Measurements from ENCODE around the gene GRP. TPM values are rescaled to one million over a fixed set of nuclear protein-coding genes. Genes with fewer than 3 reads are reported as not detected.

Gene GRP
- total and polyA plus RNA-seq, 10 of the 15 experiments (the other 5 are each of a cell fraction or from before 2014, with no cell fraction given) = not detected

DNA sequence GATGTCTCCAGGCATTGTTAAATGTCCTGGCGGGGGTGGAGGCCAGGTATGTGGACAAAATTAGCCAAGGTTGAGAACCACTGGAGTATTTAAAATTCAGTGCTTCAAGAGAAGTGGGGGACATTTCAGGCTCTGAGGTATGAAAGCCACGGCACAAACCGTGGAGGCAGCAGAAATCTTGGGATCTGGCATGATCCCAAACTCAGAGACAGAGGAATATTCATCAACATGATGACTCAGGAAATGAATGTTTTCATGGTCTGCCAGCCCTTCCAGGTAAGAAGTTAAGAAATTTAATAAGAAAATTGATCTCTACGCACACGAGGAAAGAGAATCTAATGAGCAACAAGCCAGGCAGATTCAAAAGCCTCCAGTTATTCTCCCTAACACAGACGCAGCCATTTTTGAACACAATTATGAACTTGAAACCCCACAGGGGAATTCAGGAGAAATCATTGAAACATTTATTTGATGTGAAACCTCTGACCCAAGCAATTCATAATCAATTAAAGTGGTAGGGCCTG, 11.3 kb upstream of the GRP start:
- ChIA-PET POLR2A (no interaction called here), RAD21 (ENCODE audit: unreplicated experiment) (no interaction called here), SMC1A (ENCODE audit: uncharacterized antibody, unreplicated experiment) (no interaction called here), CTCF (interaction anchor here (1.1 kb wide), 1 partner anchor 146 kb away, joined by 3 read pairs; no protein-coding TSS in a partner anchor)
- no peaks in the 10 kb centered on the region for H3K9me3 ChIP-seq (replicated peaks; ENCODE audit: control insufficient read depth, insufficient read depth, low read length)
- no peak overlapping the region for H3K4me3 ChIP-seq
- DNase-seq (ENCODE audit: low read depth, low spot score) (no peak), FAIRE-seq (no peak), ATAC-seq (no peak)
- H2AFZ ChIP-seq (ENCODE audit: control insufficient read depth, low read depth, low read length) = no peak overlapping the region
- peaks cover 0 to 2% of the 10 kb centered on the region in 2 experiments; a peak in 2 of 4 replicates for H3K27me3 ChIP-seq (replicated peaks in 1 of 2; ENCODE audit: control insufficient read depth in 2 of 2, insufficient read depth in 2 of 2, low read length in 1 of 2)
- no peak overlapping the region for H3K9ac ChIP-seq (ENCODE audit: control insufficient read depth, insufficient read depth, low read length)
- H3K36me3 ChIP-seq (ENCODE audit: control insufficient read depth in 2 of 2, insufficient read depth in 2 of 2, low read length in 1 of 2) = no peaks in the 10 kb centered on the region
- intact Hi-C loops (cut with micrococcal nuclease; ENCODE audit: unreplicated experiment) = no loop called here
- H4K20me1 ChIP-seq (ENCODE audit: control insufficient read depth, insufficient read depth) = no peaks in the 10 kb centered on the region
- H3K27ac ChIP-seq (ENCODE audit: control insufficient read depth, insufficient read depth) = no peak overlapping the region
- H3K79me2 ChIP-seq (ENCODE audit: control insufficient read depth, insufficient read depth, low read length) = no peaks in the 10 kb centered on the region
- no TSS peak for BruUV-seq (replicated peaks)
- in situ Hi-C loops (cut with MboI) = no loop called here
- WGBS (ENCODE audit: insufficient coverage, insufficient replicate concordance, low lambda C conversion rate, missing lambda C conversion rate) = 45% methylated on average over 6 of the region's 6 CpGs
- no peaks in the 10 kb centered on the region for H3K4me1 ChIP-seq (ENCODE audit: control insufficient read depth, insufficient read depth, low read length)
- no peak overlapping the region for H3K4me2 ChIP-seq (ENCODE audit: control insufficient read depth, insufficient read depth)
- TF ChIP-seq SMARCA5 (IDR thresholded peaks at IDR 0.05) (no peak), KLF5 (IDR thresholded peaks at IDR 0.05; ENCODE audit: partially characterized antibody) (no peak), TCF3 (IDR thresholded peaks at IDR 0.05; ENCODE audit: borderline replicate concordance, insufficient read depth, low read depth, low read length) (no peak), CREM (IDR thresholded peaks at IDR 0.05; ENCODE audit: low read depth) (no peak), BACH1 (IDR thresholded peaks at IDR 0.05; ENCODE audit: borderline replicate concordance) (no peak), SREBF2 (IDR thresholded peaks at IDR 0.05; ENCODE audit: low read length) (no peak), POLR2A (IDR thresholded peaks at IDR 0.05; ENCODE audit: low read depth, low read length) (no peak), ZZZ3 (IDR thresholded peaks at IDR 0.05; ENCODE audit: control insufficient read depth, insufficient read length, low read depth) (no peak), BHLHE40 (IDR thresholded peaks at IDR 0.05; ENCODE audit: borderline replicate concordance in 1 of 2, low read depth in 2 of 2, low read length in 1 of 2) (no peak), MEF2A (IDR thresholded peaks at IDR 0.05; ENCODE audit: insufficient read depth, low read depth, low read length) (no peak), NRF1 (conservative IDR thresholded peaks at IDR 0.05; ENCODE audit: low read depth, low read length) (no peak), DPF2 (IDR thresholded peaks at IDR 0.05) (no peak), SIX5 (IDR thresholded peaks at IDR 0.05; ENCODE audit: low read depth, low read length, severe bottlenecking) (no peak), NR2C1 (IDR thresholded peaks at IDR 0.05) (no peak)
- TF ChIP-seq, protein P1, sequence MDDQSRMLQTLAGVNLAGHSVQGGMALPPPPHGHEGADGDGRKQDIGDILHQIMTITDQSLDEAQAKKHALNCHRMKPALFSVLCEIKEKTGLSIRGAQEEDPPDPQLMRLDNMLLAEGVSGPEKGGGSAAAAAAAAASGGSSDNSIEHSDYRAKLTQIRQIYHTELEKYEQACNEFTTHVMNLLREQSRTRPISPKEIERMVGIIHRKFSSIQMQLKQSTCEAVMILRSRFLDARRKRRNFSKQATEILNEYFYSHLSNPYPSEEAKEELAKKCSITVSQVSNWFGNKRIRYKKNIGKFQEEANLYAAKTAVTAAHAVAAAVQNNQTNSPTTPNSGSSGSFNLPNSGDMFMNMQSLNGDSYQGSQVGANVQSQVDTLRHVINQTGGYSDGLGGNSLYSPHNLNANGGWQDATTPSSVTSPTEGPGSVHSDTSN (IDR thresholded peaks at IDR 0.05; ENCODE audit: insufficient replicate concordance, low read depth, low read length) = no peak
- TF ChIP-seq, protein P2, sequence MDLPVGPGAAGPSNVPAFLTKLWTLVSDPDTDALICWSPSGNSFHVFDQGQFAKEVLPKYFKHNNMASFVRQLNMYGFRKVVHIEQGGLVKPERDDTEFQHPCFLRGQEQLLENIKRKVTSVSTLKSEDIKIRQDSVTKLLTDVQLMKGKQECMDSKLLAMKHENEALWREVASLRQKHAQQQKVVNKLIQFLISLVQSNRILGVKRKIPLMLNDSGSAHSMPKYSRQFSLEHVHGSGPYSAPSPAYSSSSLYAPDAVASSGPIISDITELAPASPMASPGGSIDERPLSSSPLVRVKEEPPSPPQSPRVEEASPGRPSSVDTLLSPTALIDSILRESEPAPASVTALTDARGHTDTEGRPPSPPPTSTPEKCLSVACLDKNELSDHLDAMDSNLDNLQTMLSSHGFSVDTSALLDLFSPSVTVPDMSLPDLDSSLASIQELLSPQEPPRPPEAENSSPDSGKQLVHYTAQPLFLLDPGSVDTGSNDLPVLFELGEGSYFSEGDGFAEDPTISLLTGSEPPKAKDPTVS (IDR thresholded peaks at IDR 0.05; ENCODE audit: low read depth, low read length) = no peak
- TF ChIP-seq, protein P3, sequence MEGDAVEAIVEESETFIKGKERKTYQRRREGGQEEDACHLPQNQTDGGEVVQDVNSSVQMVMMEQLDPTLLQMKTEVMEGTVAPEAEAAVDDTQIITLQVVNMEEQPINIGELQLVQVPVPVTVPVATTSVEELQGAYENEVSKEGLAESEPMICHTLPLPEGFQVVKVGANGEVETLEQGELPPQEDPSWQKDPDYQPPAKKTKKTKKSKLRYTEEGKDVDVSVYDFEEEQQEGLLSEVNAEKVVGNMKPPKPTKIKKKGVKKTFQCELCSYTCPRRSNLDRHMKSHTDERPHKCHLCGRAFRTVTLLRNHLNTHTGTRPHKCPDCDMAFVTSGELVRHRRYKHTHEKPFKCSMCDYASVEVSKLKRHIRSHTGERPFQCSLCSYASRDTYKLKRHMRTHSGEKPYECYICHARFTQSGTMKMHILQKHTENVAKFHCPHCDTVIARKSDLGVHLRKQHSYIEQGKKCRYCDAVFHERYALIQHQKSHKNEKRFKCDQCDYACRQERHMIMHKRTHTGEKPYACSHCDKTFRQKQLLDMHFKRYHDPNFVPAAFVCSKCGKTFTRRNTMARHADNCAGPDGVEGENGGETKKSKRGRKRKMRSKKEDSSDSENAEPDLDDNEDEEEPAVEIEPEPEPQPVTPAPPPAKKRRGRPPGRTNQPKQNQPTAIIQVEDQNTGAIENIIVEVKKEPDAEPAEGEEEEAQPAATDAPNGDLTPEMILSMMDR (IDR thresholded peaks at IDR 0.05 in 2 of 3, conservative IDR thresholded peaks at IDR 0.05 in 1 of 3; ENCODE audit: control insufficient read depth in 2 of 3, extremely low read depth in 1 of 3, insufficient read depth in 1 of 3, low read depth in 3 of 3, low read length in 3 of 3) = no peak
- TF ChIP-seq, protein P4, sequence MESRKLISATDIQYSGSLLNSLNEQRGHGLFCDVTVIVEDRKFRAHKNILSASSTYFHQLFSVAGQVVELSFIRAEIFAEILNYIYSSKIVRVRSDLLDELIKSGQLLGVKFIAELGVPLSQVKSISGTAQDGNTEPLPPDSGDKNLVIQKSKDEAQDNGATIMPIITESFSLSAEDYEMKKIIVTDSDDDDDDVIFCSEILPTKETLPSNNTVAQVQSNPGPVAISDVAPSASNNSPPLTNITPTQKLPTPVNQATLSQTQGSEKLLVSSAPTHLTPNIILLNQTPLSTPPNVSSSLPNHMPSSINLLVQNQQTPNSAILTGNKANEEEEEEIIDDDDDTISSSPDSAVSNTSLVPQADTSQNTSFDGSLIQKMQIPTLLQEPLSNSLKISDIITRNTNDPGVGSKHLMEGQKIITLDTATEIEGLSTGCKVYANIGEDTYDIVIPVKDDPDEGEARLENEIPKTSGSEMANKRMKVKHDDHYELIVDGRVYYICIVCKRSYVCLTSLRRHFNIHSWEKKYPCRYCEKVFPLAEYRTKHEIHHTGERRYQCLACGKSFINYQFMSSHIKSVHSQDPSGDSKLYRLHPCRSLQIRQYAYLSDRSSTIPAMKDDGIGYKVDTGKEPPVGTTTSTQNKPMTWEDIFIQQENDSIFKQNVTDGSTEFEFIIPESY (IDR thresholded peaks at IDR 0.05) = no peak
